PC-3 (cell line): Measurements from ENCODE around the gene MOB1A.

Experiments used
- CTCF ChIP-seq: fragments of 300-600 bp; sonication (generic); conservative IDR thresholded peaks from 2 replicates; pipeline ENCODE4 v1.5.1; 2017; ENCODE audit warnings: antibody characterized with exemption, low read depth, mild to moderate bottlenecking, low read length
- EZH2 ChIP-seq: fragments of 300-600 bp; sonication (generic); IDR thresholded peaks from one replicate; pipeline ENCODE4 v1.6.1; 2017; ENCODE audit warnings: antibody characterized with exemption, mild to moderate bottlenecking, low read length; ENCODE audit not compliant: unreplicated experiment
- EZH2phosphoT487 ChIP-seq: fragments of 300-600 bp; sonication (generic); IDR thresholded peaks from 2 replicates; pipeline ENCODE4 v1.6.1; 2018; ENCODE audit warnings: mild to moderate bottlenecking, antibody characterized with exemption, low read length, borderline replicate concordance

DNA sequence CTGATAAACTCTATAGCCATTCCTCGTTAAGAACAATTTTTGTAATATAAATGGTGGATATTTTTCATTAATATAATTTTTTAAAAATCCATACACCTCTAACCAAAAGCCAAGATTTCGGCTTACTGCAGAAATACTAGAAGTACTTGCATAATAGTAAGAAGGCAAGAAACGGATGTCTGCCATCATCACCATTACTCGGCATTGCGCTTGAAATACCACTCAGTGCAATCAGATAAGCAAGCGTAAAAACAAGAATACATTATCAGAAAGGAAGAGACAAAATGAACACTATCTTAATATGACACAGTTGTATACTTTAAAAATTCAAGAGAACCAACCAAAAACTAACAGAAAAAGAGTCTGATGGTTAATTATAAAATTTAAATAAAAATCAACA, 15.7 kb downstream of the MOB1A start:
- TF ChIP-seq CTCF: no peak
- TF ChIP-seq EZH2: no peak
- TF ChIP-seq EZH2phosphoT487: no peak
